ENCODE measurements around the gene SLC19A2. TPM values are rescaled to one million over a fixed set of nuclear protein-coding genes. Genes with fewer than 3 reads are reported as not detected.

Gene SLC19A2
- total and polyA plus RNA-seq, 2 of the 13 experiments (the other 11 are each of a cell fraction or from before 2014, with no cell fraction given) = 30.4 to 56.0 TPM

- no peak for TF ChIP-seq CREB1 (IDR thresholded peaks at IDR 0.05)
- TF ChIP-seq CREB1 (CRISPR knock-in tag; IDR thresholded peaks at IDR 0.05) = no peak
- no peak for TF ChIP-seq KLF9 (CRISPR knock-in tag; IDR thresholded peaks at IDR 0.05; ENCODE audit: low read depth)
- TF ChIP-seq ZNF20 (CRISPR knock-in tag; IDR thresholded peaks at IDR 0.05) = no peak
- TF ChIP-seq ZNF383 (CRISPR knock-in tag; IDR thresholded peaks at IDR 0.05; ENCODE audit: borderline replicate concordance) = no peak
- no peak for TF ChIP-seq FOXP1 (IDR thresholded peaks at IDR 0.05)
- TF ChIP-seq FOXP1 (CRISPR knock-in tag; IDR thresholded peaks at IDR 0.05) = no peak
- no peak for TF ChIP-seq TEAD3 (CRISPR knock-in tag; optimal IDR thresholded peaks at IDR 0.05; ENCODE audit: borderline replicate concordance)
- no peak for TF ChIP-seq SRSF9 (IDR thresholded peaks at IDR 0.05; ENCODE audit: borderline replicate concordance, insufficient read depth, low read depth, low read length, poor library complexity, severe bottlenecking)
- TF ChIP-seq, protein P1, sequence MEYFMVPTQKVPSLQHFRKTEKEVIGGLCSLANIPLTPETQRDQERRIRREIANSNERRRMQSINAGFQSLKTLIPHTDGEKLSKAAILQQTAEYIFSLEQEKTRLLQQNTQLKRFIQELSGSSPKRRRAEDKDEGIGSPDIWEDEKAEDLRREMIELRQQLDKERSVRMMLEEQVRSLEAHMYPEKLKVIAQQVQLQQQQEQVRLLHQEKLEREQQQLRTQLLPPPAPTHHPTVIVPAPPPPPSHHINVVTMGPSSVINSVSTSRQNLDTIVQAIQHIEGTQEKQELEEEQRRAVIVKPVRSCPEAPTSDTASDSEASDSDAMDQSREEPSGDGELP (IDR thresholded peaks at IDR 0.05; ENCODE audit: borderline replicate concordance, low read depth) = no peak
- TF ChIP-seq SOX6 (IDR thresholded peaks at IDR 0.05) = no peak
- TF ChIP-seq SOX6 (CRISPR knock-in tag; IDR thresholded peaks at IDR 0.05) = no peak
- TF ChIP-seq MIER2 (CRISPR knock-in tag; IDR thresholded peaks at IDR 0.05) = no peak
- TF ChIP-seq PITX1 (CRISPR knock-in tag; IDR thresholded peaks at IDR 0.05) = no peak
- TF ChIP-seq ZNF75D (CRISPR knock-in tag; IDR thresholded peaks at IDR 0.05; ENCODE audit: borderline replicate concordance) = no peak
- no peak for TF ChIP-seq NCOA1 (CRISPR knock-in tag; IDR thresholded peaks at IDR 0.05)
- TF ChIP-seq ZC3H4 (CRISPR knock-in tag; IDR thresholded peaks at IDR 0.05; ENCODE audit: borderline replicate concordance) = no peak
- no peak for TF ChIP-seq ZNF337 (CRISPR knock-in tag; IDR thresholded peaks at IDR 0.05; ENCODE audit: borderline replicate concordance, low read depth)
- no peak for TF ChIP-seq GTF2F1 (IDR thresholded peaks at IDR 0.05; ENCODE audit: low read length)
- TF ChIP-seq ZNF512 (CRISPR knock-in tag; IDR thresholded peaks at IDR 0.05) = no peak
- no peak for TF ChIP-seq HOXA9 (CRISPR knock-in tag; IDR thresholded peaks at IDR 0.05; ENCODE audit: borderline replicate concordance)
- TF ChIP-seq KLF16 (CRISPR knock-in tag; IDR thresholded peaks at IDR 0.05) = no peak
- no peak for TF ChIP-seq FIP1L1 (IDR thresholded peaks at IDR 0.05; ENCODE audit: borderline replicate concordance, insufficient read depth, low read depth, low read length)
- no peak for TF ChIP-seq HOXD1 (CRISPR knock-in tag; IDR thresholded peaks at IDR 0.05)
Measured at GRCh38 chr1:169460191-169460833, 25.4 kb downstream of the SLC19A2 start (continued).

Measured in HepG2 (cell line).